ENCODE measurements around the gene CEP72. TPM values are rescaled to one million over a fixed set of nuclear protein-coding genes. Genes with fewer than 3 reads are reported as not detected.

The CEP72 gene
- total RNA-seq, 1 experiment from 2014 or later, result 7.7 TPM

Other genes with a start within 250 kb of the CEP72 start
- 12.0 and 21.9 TPM in 2 replicates for gene EXOC3, start 169.2 kb upstream of the CEP72 start, total RNA-seq (2014; rRNA removed; shearing (Covaris generic); ENCODE audit: low replicate concordance)
- 0.43 and 1.8 TPM in 2 replicates for gene SLC9A3, start 87.9 kb upstream of the CEP72 start, total RNA-seq (2014; rRNA removed; shearing (Covaris generic); ENCODE audit: low replicate concordance)
- gene TPPP, start 81.0 kb downstream of the CEP72 start, total RNA-seq (2014; rRNA removed; shearing (Covaris generic); ENCODE audit: low replicate concordance), result 0.34 TPM in 1 of 2 replicates, not detected in the other
- gene ZDHHC11B, start 172.4 kb downstream of the CEP72 start, total RNA-seq (2014; rRNA removed; shearing (Covaris generic); ENCODE audit: low replicate concordance), result not detected in 2 replicates
- 1.2 and 2.2 TPM in 2 replicates for gene ZDHHC11, start 238.6 kb downstream of the CEP72 start, total RNA-seq (2014; rRNA removed; shearing (Covaris generic); ENCODE audit: low replicate concordance)

Measured in Caki2 (cell line).